ENCODE results near the gene ASTN2. TPM values are rescaled to one million over a fixed set of nuclear protein-coding genes. Genes with fewer than 3 reads are reported as not detected.

Gene ASTN2
- total and polyA plus RNA-seq, 9 of the 15 experiments (the other 6 are each of a cell fraction or from before 2014, with no cell fraction given), result 0.56 to 3.5 (median 1.9) TPM

GRCh38 chr9:117268847-117269446, 145.9 kb downstream of the ASTN2 start:
- Histone ChIP-seq H3K36me3 (ENCODE audit: control insufficient read depth, insufficient read depth, low read length) (no peaks in the 10 kb centered on the region), H3K4me2 (ENCODE audit: insufficient read depth, low read length) (no peak overlapping the region), H4K20me1 (replicated peaks; ENCODE audit: control insufficient read depth, insufficient read depth, low read length) (no peaks in the 10 kb centered on the region), H3K27me3 (ENCODE audit: control insufficient read depth in 2 of 2, insufficient read depth in 2 of 2, low read length in 2 of 2) (no peaks in the 10 kb centered on the region), H3K4me1 (replicated peaks in 1 of 2; ENCODE audit: control insufficient read depth in 2 of 2, insufficient read depth in 2 of 2, low read length in 2 of 2) (no peaks in the 10 kb centered on the region), H3K9ac (ENCODE audit: insufficient read depth in 1 of 2, low read depth in 2 of 2, low read length in 2 of 2) (no peak overlapping the region), H3K9me3 (replicated peaks; ENCODE audit: control insufficient read depth, insufficient read depth, low read depth, low read length) (0 out of 2 replicates have a peak, but pooled peaks cover 1% of the 10 kb centered on the region), H3K4me3 (no peak overlapping the region), H3K79me2 (ENCODE audit: control insufficient read depth, insufficient read depth, low read length) (no peaks in the 10 kb centered on the region), H2AFZ (ENCODE audit: low read depth, low read length) (no peak overlapping the region), H3K27ac (ENCODE audit: extremely low read depth, low read depth, low read length) (no peak overlapping the region), H3K9me1 (ENCODE audit: control insufficient read depth, insufficient read depth, low read length) (no peaks in the 10 kb centered on the region)
- no peak for FAIRE-seq
- ATAC-seq, result no peak
- POLR2A ChIA-PET, result no interaction called here
- in situ Hi-C loops (cut with MboI), result no loop called here
- no peak for DNase-seq (ENCODE audit: extremely low read depth in 1 of 4, low spot score in 3 of 4)
- under 1% methylated on average over 9 of the region's 9 CpGs for WGBS (ENCODE audit: insufficient coverage, low coverage, missing lambda C conversion rate)
- CTCF ChIA-PET (ENCODE audit: low intra/inter-chr PET ratio), result no interaction called here
- intact Hi-C loops (cut with micrococcal nuclease), result no loop called here
- BruUV-seq (replicated peaks), result no TSS peak
- no peak for TF ChIP-seq POU5F1 (IDR thresholded peaks at IDR 0.05; ENCODE audit: borderline replicate concordance, low read depth, low read length, partially characterized antibody)
- no peak for TF ChIP-seq SAP30 (IDR thresholded peaks at IDR 0.05; ENCODE audit: borderline replicate concordance, insufficient read depth, low read depth, low read length, poor library complexity, severe bottlenecking)
- TF ChIP-seq ZBTB17 (CRISPR knock-in tag; IDR thresholded peaks at IDR 0.05), result no peak
- TF ChIP-seq TEAD1 (CRISPR knock-in tag; IDR thresholded peaks at IDR 0.05), result no peak
- TF ChIP-seq ZSCAN32 (CRISPR knock-in tag; IDR thresholded peaks at IDR 0.05), result no peak
- TF ChIP-seq STAG1 (CRISPR knock-in tag; IDR thresholded peaks at IDR 0.05; ENCODE audit: borderline replicate concordance), result no peak
- no peak for TF ChIP-seq CHD7 (IDR thresholded peaks at IDR 0.05; ENCODE audit: low read depth, low read length)
- no peak for TF ChIP-seq ZKSCAN8 (CRISPR knock-in tag; IDR thresholded peaks at IDR 0.05)
- TF ChIP-seq HNRNPL (IDR thresholded peaks at IDR 0.05; ENCODE audit: low read depth, low read length), result no peak
- TF ChIP-seq ZNF143 (CRISPR knock-in tag; IDR thresholded peaks at IDR 0.05), result no peak
- TF ChIP-seq MTA3 (IDR thresholded peaks at IDR 0.05; ENCODE audit: borderline replicate concordance), result no peak

Measured in K562 (cell line).